Measurements from ENCODE around the gene SH3BP1. TPM values are rescaled to one million over a fixed set of nuclear protein-coding genes. Genes with fewer than 3 reads are reported as not detected.

The SH3BP1 gene
- polyA plus RNA-seq, 1 donor from 2014 or later: 0.63 TPM

DNA sequence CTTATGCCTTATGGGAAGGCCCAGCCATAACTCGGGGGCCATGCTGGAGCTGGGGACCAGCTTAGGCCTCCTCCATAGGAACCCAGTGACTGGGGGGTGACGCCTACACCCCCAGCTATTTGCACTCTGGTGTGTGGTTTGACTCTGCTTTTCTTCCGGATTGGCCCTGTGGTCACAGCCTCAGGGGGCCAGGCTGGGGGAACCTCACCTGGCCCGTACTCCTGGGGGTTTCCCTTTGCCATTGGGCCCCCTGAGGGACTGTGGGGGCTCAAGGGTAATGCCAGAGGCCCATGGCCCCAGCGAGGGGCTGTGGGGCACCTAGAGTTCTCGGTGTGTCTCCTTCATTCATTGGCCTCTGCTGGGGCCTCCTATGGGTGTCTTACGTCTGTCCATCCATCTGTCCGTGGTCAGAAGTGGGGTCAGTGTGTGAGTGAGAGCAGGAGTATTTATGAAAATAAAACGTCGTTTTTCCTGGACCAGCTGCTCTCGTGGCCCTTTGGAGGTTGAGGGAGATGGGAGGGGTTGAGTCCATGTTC lies 6.3 kb upstream of the SH3BP1 start:
- TF ChIP-seq POLR2AphosphoS5 (IDR thresholded peaks at IDR 0.05) (no peak), SMC3 (conservative IDR thresholded peaks at IDR 0.05; ENCODE audit: poor library complexity) (no peak), TAF1 (IDR thresholded peaks at IDR 0.05; ENCODE audit: low read depth) (no peak), RAD21 (conservative IDR thresholded peaks at IDR 0.05) (no peak), EZH2 (IDR thresholded peaks at IDR 0.05; ENCODE audit: borderline replicate concordance, insufficient read depth, low read length, poor library complexity, severe bottlenecking) (no peak), MXI1 (conservative IDR thresholded peaks at IDR 0.05; ENCODE audit: poor library complexity, severe bottlenecking) (no peak), EP300 (conservative IDR thresholded peaks at IDR 0.05; ENCODE audit: poor library complexity, severe bottlenecking) (no peak)
- TF ChIP-seq, protein P1, sequence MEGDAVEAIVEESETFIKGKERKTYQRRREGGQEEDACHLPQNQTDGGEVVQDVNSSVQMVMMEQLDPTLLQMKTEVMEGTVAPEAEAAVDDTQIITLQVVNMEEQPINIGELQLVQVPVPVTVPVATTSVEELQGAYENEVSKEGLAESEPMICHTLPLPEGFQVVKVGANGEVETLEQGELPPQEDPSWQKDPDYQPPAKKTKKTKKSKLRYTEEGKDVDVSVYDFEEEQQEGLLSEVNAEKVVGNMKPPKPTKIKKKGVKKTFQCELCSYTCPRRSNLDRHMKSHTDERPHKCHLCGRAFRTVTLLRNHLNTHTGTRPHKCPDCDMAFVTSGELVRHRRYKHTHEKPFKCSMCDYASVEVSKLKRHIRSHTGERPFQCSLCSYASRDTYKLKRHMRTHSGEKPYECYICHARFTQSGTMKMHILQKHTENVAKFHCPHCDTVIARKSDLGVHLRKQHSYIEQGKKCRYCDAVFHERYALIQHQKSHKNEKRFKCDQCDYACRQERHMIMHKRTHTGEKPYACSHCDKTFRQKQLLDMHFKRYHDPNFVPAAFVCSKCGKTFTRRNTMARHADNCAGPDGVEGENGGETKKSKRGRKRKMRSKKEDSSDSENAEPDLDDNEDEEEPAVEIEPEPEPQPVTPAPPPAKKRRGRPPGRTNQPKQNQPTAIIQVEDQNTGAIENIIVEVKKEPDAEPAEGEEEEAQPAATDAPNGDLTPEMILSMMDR (IDR thresholded peaks at IDR 0.05; ENCODE audit: poor library complexity, severe bottlenecking): no peak
- TF ChIP-seq, protein P2, sequence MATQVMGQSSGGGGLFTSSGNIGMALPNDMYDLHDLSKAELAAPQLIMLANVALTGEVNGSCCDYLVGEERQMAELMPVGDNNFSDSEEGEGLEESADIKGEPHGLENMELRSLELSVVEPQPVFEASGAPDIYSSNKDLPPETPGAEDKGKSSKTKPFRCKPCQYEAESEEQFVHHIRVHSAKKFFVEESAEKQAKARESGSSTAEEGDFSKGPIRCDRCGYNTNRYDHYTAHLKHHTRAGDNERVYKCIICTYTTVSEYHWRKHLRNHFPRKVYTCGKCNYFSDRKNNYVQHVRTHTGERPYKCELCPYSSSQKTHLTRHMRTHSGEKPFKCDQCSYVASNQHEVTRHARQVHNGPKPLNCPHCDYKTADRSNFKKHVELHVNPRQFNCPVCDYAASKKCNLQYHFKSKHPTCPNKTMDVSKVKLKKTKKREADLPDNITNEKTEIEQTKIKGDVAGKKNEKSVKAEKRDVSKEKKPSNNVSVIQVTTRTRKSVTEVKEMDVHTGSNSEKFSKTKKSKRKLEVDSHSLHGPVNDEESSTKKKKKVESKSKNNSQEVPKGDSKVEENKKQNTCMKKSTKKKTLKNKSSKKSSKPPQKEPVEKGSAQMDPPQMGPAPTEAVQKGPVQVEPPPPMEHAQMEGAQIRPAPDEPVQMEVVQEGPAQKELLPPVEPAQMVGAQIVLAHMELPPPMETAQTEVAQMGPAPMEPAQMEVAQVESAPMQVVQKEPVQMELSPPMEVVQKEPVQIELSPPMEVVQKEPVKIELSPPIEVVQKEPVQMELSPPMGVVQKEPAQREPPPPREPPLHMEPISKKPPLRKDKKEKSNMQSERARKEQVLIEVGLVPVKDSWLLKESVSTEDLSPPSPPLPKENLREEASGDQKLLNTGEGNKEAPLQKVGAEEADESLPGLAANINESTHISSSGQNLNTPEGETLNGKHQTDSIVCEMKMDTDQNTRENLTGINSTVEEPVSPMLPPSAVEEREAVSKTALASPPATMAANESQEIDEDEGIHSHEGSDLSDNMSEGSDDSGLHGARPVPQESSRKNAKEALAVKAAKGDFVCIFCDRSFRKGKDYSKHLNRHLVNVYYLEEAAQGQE (IDR thresholded peaks at IDR 0.05; ENCODE audit: borderline replicate concordance): no peak
- Histone ChIP-seq H4K20me1 (ENCODE audit: insufficient read depth) (no peaks in the 10 kb centered on the region), H3K9me2 (ENCODE audit: insufficient read depth, low read length) (no peaks in the 10 kb centered on the region), H3K27ac (ENCODE audit: low read length) (no peak overlapping the region), H2AFZ (ENCODE audit: low read depth, low read length) (no peak overlapping the region), H3K4me3 (ENCODE audit: low read length) (no peak overlapping the region), H3F3A (ENCODE audit: insufficient read depth, low read length, poor library complexity, severe bottlenecking) (no peaks in the 10 kb centered on the region), H3K4me2 (ENCODE audit: low read length) (no peak overlapping the region), H3K9ac (ENCODE audit: low read length) (no peak overlapping the region), H3K27me3 (ENCODE audit: insufficient read depth, low read depth, low read length) (no peaks in the 10 kb centered on the region), H3K79me2 (replicated peaks; ENCODE audit: insufficient read depth, low read length) (no peaks in the 10 kb centered on the region), H3K36me3 (ENCODE audit: insufficient read depth, low read length) (no peaks in the 10 kb centered on the region), H3K9me3 (ENCODE audit: low read length) (no peaks in the 10 kb centered on the region)

GRCh38 chr22:37633625-37634416 lies 5.6 kb upstream of the SH3BP1 start:
- H3K9me2 ChIP-seq (ENCODE audit: insufficient read depth, low read length): no peaks in the 10 kb centered on the region
- H3K4me2 ChIP-seq (ENCODE audit: low read length): no peak overlapping the region
- H2AFZ ChIP-seq (ENCODE audit: low read depth, low read length): no peak overlapping the region
- no peaks in the 10 kb centered on the region for H3F3A ChIP-seq (ENCODE audit: insufficient read depth, low read length, poor library complexity, severe bottlenecking)
- H3K4me3 ChIP-seq (ENCODE audit: low read length): no peak overlapping the region
- peaks cover 2% of the 10 kb centered on the region for H3K27me3 ChIP-seq (ENCODE audit: insufficient read depth, low read depth, low read length)
- H3K9me3 ChIP-seq (ENCODE audit: low read length): no peaks in the 10 kb centered on the region
- no peaks in the 10 kb centered on the region for H4K20me1 ChIP-seq (ENCODE audit: insufficient read depth)
- H3K9ac ChIP-seq (ENCODE audit: low read length): no peak overlapping the region
- H3K79me2 ChIP-seq (replicated peaks; ENCODE audit: insufficient read depth, low read length): no peaks in the 10 kb centered on the region
- H3K36me3 ChIP-seq (ENCODE audit: insufficient read depth, low read length): no peaks in the 10 kb centered on the region
- no peak for TF ChIP-seq EZH2 (IDR thresholded peaks at IDR 0.05; ENCODE audit: borderline replicate concordance, insufficient read depth, low read length, poor library complexity, severe bottlenecking)
- TF ChIP-seq SMC3 (conservative IDR thresholded peaks at IDR 0.05; ENCODE audit: poor library complexity): no peak
- no peak for TF ChIP-seq POLR2AphosphoS5 (IDR thresholded peaks at IDR 0.05)
- no peak for TF ChIP-seq EP300 (conservative IDR thresholded peaks at IDR 0.05; ENCODE audit: poor library complexity, severe bottlenecking)
- TF ChIP-seq, protein P1 (IDR thresholded peaks at IDR 0.05; ENCODE audit: poor library complexity, severe bottlenecking): no peak
- no peak for TF ChIP-seq TAF1 (IDR thresholded peaks at IDR 0.05; ENCODE audit: low read depth)
- no peak for TF ChIP-seq RAD21 (conservative IDR thresholded peaks at IDR 0.05)
- no peak for TF ChIP-seq MXI1 (conservative IDR thresholded peaks at IDR 0.05; ENCODE audit: poor library complexity, severe bottlenecking)
- TF ChIP-seq, protein P2 (IDR thresholded peaks at IDR 0.05; ENCODE audit: borderline replicate concordance): no peak
- no peak overlapping the region for H3K27ac ChIP-seq (ENCODE audit: low read length)

All from neural cell (in vitro differentiated cells).